Epidermal melanocyte (primary cell): ENCODE data around the gene MAVS.
A peak's percentile ranks its signal among the peaks of the same experiment; 100 is the strongest.

Experiments used
- DNase-seq: peaks from one replicate; pipeline ENCODE4 v3.0.0; 2011; ENCODE audit warnings: low spot score; ENCODE audit not compliant: insufficient read length

The MAVS gene

GRCh38 chr20:3846740-3847428 lies at the start of gene MAVS:
Gene MAVS (plus strand): TSS chr20:3846834. CDS start chr20:3854625, 7,791 bp downstream.
- DNase-seq = peak; percentile 88

- DNase-seq = no peak
Observed at GRCh38 chr20:3797226-3797545, 49.4 kb upstream of the MAVS start.

GRCh38 chr20:3797592-3798372 lies 48.9 kb upstream of the MAVS start:
- DNase-seq = no peak

GRCh38 chr20:3798373-3798768 lies 48.3 kb upstream of the MAVS start:
- DNase-seq = no peak

GRCh38 chr20:3798908-3799248 lies 47.8 kb upstream of the MAVS start:
- no peak for DNase-seq

GRCh38 chr20:3800256-3800877 lies 46.3 kb upstream of the MAVS start:
- DNase-seq = no peak

GRCh38 chr20:3800878-3801260 lies 45.8 kb upstream of the MAVS start:
- DNase-seq = no peak

GRCh38 chr20:3801299-3801698 lies 45.3 kb upstream of the MAVS start:
- no peak for DNase-seq

- no peak for DNase-seq
Observed at GRCh38 chr20:3801846-3802245, 44.8 kb upstream of the MAVS start.

- DNase-seq = no peak
Observed at GRCh38 chr20:3802524-3803239, 44.0 kb upstream of the MAVS start.

GRCh38 chr20:3803289-3803688 lies 43.3 kb upstream of the MAVS start:
- no peak for DNase-seq

- no peak for DNase-seq
Observed at GRCh38 chr20:3803854-3804253, 42.8 kb upstream of the MAVS start.

- DNase-seq = no peak
Observed at GRCh38 chr20:3804254-3804751, 42.3 kb upstream of the MAVS start.

GRCh38 chr20:3804781-3805180 lies 41.9 kb upstream of the MAVS start:
- DNase-seq = no peak

- no peak for DNase-seq
Observed at GRCh38 chr20:3808544-3808943, 38.1 kb upstream of the MAVS start.

GRCh38 chr20:3811467-3812258 lies 35.0 kb upstream of the MAVS start:
- DNase-seq = peak; percentile 91

GRCh38 chr20:3812259-3812681 lies 34.4 kb upstream of the MAVS start:
- no peak for DNase-seq

- DNase-seq = no peak
Observed at GRCh38 chr20:3812975-3813847, 33.4 kb upstream of the MAVS start.

- no peak for DNase-seq
Observed at GRCh38 chr20:3813848-3814581, 32.6 kb upstream of the MAVS start.
